DMS 273 (cell line): ENCODE data around the gene SLC1A7.
"Not testable (repeated sequence)": the region's sequence is repeated elsewhere in the genome, so short reads cannot be mapped to it uniquely, and the experiment has no call there.

Experiments used
- DNase-seq: peaks from one replicate; lab custom pipeline; 2025; ENCODE audit not compliant: unreplicated experiment; lab: John Stamatoyannopoulos, UW

SLC1A7 gene

GRCh38 chr1:53142226-53142853, at the start of gene SLC1A7:
Gene SLC1A7 (minus strand): TSS chr1:53142638. CDS start chr1:53142449, 189 bp downstream.
- no peak for DNase-seq

- no peak for DNase-seq
Observed at GRCh38 chr1:53190210-53190611, 47.8 kb upstream of the SLC1A7 start.

GRCh38 chr1:53189061-53189460, 46.6 kb upstream of the SLC1A7 start:
- no peak for DNase-seq

DNA sequence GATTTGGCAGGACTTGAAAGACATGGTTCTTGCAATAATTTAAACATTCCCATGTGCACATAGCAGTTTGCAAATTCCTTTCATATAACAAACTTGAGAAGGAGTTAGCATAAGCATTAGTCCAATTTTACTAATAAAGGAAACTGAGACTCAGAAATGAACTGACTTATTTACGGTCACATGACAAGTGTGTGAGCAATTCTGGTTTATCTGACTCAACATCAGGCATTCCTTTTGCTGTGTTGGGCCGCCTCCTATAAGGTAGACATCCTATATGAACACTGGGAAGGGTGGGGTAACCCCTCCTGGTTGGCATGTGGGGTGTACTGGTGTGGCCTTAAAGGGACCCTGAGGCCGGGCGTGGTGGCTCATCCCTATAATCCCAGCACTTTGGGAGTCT, 45.7 kb upstream of the SLC1A7 start:
- DNase-seq, result no peak

DNA sequence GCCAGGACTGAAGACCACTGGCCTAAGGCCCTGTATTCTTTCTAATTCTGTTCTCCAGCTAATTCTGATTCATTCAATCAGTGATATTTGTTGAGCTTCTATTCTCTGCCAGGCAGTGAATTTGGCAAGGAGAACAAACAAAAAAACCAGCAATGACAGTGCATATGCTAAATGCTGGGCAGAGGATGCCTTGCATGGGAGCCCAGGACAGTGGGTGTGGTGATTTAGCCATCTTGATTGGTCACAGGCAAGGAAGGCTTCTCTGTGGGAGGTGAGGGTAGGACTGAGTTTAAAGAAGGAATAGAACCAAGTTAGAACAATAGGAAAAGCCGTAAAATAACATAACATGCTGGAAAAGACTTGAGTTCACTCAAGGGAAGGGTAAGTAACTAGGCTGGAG, 45.0 kb upstream of the SLC1A7 start:
- DNase-seq, result no peak

DNA sequence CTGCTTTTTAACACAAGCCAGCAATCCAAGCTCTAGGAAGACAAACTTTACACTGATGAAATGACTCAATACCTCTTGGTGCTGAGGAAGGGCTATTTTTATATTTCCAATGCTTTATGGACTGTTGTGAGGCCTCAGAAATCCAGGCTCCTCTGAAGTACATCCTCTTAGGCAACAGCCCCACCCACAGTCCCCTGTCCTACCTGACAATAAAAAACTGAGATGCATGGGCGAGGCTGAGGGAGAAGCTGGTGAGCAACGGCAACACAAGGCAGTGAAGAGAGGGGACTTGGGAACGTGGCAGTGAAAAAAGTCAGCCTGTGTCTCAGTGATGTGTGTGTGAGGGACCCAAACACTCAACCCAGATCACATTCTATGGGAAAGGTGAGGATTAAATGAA, 44.1 kb upstream of the SLC1A7 start:
- no peak for DNase-seq

DNA sequence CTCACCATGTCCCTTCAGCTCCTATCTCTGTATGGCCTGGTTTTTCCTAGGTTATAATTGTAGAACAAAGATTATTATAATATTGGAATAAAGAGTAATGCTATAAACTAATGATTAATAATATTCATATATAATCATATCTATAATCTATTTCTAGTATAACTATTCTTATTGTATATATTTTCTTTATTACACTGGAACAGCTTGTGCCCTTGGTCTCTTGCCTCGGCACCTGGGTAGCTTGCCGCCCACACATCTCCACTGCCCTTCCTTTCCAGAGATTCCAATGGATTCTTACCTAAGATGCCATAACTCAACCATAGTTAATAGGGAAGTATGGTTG, 43.5 kb upstream of the SLC1A7 start:
- not testable (repeated sequence) for DNase-seq

GRCh38 chr1:53183095-53183990, 40.9 kb upstream of the SLC1A7 start:
- DNase-seq, result no peak

GRCh38 chr1:53182716-53183094, 40.3 kb upstream of the SLC1A7 start:
- DNase-seq, result no peak

GRCh38 chr1:53182111-53182593, 39.7 kb upstream of the SLC1A7 start:
- DNase-seq, result peak; percentile 92

DNA sequence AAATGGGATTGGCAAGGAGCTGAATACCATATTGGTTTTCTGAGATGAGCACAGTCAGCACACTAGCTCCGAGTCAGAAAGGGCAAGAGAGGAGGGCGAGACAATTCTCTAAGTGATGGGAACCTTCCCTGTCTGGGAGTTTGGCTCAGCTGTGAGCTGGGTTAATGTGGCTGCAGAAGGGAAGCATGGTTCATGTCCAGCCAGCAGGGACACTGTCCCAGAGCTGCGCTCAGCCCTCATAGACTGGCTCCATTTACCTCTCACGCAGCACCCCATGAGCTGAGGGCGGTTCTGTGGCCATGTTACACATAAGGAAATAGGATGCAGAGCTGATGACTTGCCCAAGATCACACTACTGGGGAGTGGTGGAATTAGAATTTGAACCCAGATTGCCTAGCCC, 38.5 kb upstream of the SLC1A7 start:
- DNase-seq, result no peak

GRCh38 chr1:53180226-53180625, 37.8 kb upstream of the SLC1A7 start:
- no peak for DNase-seq

- peak; percentile 75 for DNase-seq
Observed at GRCh38 chr1:53176452-53177208, 34.2 kb upstream of the SLC1A7 start.

- no peak for DNase-seq
Observed at GRCh38 chr1:53174971-53175913, 32.8 kb upstream of the SLC1A7 start.

- peak; percentile 80 for DNase-seq
Observed at GRCh38 chr1:53172426-53173128, 30.1 kb upstream of the SLC1A7 start.

DNA sequence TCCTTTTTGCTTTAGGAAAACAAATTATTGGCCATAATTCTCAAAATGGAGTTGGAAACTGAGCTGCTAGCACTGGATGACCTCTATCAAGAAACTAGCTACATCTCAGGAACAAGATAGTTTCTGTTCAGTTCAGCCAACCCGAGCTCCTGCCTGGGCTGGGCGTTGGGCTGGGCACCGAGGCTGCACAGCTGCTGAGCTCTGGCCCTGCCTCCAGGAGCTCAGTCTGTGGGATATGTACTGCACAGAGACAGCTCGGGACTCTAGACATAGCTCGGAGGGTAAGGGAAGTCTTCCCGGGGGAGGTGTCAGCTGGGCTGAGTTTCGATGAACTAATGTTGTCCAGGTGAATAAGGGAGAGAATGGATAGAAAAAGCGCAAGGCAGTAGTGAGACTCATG, 24.5 kb upstream of the SLC1A7 start:
- DNase-seq, result no peak

DNA sequence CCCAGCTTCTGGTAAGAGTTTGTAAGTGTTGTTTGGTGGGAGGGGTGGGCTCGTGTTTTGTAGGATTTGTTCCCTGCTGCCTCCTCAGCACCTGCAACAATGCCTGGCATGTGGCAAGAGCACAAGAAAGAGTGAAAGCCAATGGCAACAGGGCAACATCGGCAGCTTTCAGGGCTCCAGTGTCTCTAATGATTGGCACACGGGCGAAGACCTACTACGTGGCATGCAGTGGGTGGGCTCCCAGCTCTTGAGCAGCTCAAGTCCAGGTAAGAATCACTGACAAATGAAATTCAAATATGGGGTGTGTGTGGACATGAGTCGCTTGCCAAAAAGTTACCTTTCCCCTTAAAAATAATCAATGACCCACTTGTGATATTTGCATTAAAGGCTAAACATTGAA, 23.9 kb upstream of the SLC1A7 start:
- no peak for DNase-seq

DNA sequence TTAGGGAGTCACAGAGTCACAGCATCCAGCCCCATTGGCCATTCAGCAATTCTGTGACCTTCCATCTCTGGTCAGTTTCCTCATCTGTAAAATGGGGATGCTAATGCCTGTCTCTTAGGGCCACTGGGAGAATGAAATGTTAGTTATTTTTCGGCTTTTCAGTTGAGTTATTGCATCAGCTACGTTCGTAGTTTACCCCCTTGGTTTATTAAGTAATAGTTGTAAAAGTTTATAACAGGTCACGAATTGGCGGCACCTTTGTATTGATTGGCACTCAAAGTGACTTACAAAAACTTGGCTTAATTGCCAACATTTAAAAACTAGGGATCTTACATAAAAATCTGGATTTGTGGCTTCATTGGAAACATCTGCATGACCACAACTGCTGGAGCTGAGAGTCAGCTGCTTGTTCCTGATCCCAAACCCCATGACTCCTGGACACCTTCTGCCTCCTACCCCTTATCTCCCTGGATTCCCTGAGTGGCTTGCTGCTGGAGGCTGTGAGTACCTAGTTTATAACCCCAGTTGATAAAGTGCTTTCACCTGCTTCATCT, 23.0 kb upstream of the SLC1A7 start:
- DNase-seq, result no peak

DNA sequence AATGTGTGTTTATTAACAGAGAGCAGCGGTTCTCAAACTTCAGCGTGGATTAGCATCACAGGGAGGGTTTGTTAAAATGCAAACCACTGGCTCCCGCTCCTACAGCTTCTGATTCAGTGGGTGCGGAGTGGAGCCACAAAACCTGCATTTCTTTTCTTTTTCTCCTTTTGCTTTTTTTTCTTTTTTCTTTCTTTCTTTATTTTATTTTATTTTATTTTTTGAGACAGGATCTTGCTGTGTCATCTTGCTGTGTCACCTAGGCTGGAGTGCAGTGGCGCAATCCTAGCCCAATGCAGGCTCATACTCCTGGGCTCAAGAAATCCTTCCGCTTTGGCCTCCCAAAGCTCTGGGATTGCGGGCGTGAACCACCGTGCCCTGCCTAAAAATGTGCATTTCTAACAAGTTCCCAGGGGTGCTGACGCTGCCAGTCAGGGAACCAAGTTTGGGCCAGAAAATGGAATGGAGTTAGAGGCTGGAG, 20.9 kb upstream of the SLC1A7 start:
- DNase-seq, result no peak

GRCh38 chr1:53162621-53163020, 20.2 kb upstream of the SLC1A7 start:
- no peak for DNase-seq
